ENCODE measurements around the gene KCNQ4.

The KCNQ4 gene

DNA sequence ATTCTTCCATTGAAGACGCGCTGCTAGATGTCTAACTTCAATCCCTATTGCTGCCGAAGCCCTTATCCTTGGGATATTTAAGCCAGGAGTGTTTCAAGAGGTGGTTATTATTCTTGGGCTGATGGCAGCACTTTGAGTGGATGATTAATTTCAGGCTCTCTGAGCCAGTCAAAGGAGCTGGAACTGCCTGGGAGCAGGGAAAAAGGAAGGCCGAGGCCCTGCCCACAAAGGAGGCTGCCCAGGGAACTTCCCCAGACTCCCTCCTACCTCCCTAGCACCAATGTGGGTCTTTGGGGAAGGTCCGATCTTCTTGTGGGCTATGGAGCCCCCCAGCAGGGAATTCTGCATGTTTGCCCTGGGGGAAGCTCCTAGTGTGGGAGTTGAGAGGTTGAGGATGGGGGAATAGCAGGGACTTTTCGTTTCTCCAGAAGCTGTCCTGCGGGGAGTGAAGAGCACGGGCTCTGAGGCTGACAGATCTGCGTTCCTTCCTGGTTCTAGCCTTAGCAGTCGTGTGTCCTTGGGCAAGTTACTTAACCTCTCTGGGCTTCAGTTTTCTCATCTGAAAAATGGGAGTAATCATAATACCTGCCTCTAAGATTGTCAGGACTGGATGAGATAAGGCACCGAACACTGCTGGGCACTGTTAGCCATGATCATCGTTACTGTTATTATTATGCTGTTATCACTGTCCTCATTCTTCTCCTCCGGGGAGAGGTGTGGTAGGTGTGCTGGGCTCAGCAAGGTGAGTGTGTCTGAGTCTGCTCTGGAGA lies 6.3 kb downstream of the KCNQ4 start:
- Histone ChIP-seq H3K9ac (ENCODE audit: low read depth, low read length) (no peak overlapping the region), H3K27ac (ENCODE audit: low read depth, low read length) (no peak overlapping the region), H3K4me1 (ENCODE audit: insufficient read depth, low read length) (no peaks in the 10 kb centered on the region), H3K9me3 (ENCODE audit: insufficient read depth, low read depth, low read length) (no peaks in the 10 kb centered on the region), H3K36me3 (ENCODE audit: insufficient read depth, low read length) (no peaks in the 10 kb centered on the region), H3K4me3 (ENCODE audit: low read length) (no peak overlapping the region), H3K27me3 (ENCODE audit: insufficient read depth, low read length) (peaks cover 6% of the 10 kb centered on the region)
- WGBS = 80% methylated on average over 13 of the region's 13 CpGs

GRCh38 chr1:40792036-40792435 lies 8.4 kb downstream of the KCNQ4 start:
- 76% methylated on average over 6 of the region's 7 CpGs for WGBS
- H3K4me3 ChIP-seq (ENCODE audit: low read length) = no peak overlapping the region
- H3K27me3 ChIP-seq (ENCODE audit: insufficient read depth, low read length) = no peaks in the 10 kb centered on the region
- H3K36me3 ChIP-seq (ENCODE audit: insufficient read depth, low read length) = no peaks in the 10 kb centered on the region
- H3K9ac ChIP-seq (ENCODE audit: low read depth, low read length) = no peak overlapping the region
- no peak overlapping the region for H3K27ac ChIP-seq (ENCODE audit: low read depth, low read length)
- H3K9me3 ChIP-seq (ENCODE audit: insufficient read depth, low read depth, low read length) = no peaks in the 10 kb centered on the region
- no peaks in the 10 kb centered on the region for H3K4me1 ChIP-seq (ENCODE audit: insufficient read depth, low read length)

DNA sequence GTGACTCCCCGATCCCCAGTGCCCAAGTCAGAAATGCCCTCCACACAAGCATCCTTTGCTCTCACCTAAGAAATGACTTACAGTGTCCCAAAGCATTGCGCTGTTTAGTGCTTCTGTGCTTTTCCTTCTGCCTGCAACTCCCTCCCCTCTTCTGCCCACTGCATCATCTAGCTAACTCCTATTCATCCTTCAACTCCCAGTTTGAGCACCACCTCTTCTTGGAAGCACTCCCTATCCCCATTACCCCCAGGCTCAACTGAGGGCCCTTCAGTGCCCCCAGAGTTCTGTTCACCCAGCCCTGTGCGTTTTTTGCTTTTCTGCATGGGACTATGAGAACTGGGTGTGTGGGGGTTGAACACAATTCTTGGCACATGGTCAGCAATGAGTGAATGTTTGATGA lies 10.0 kb downstream of the KCNQ4 start:
- Histone ChIP-seq H3K4me3 (ENCODE audit: low read length) (no peak overlapping the region), H3K27me3 (ENCODE audit: insufficient read depth, low read length) (no peaks in the 10 kb centered on the region), H3K9me3 (ENCODE audit: insufficient read depth, low read depth, low read length) (no peaks in the 10 kb centered on the region), H3K36me3 (ENCODE audit: insufficient read depth, low read length) (no peaks in the 10 kb centered on the region), H3K27ac (ENCODE audit: low read depth, low read length) (no peak overlapping the region), H3K4me1 (ENCODE audit: insufficient read depth, low read length) (no peaks in the 10 kb centered on the region), H3K9ac (ENCODE audit: low read depth, low read length) (no peak overlapping the region)
- 91% methylated on average over 3 of the region's 3 CpGs for WGBS

DNA sequence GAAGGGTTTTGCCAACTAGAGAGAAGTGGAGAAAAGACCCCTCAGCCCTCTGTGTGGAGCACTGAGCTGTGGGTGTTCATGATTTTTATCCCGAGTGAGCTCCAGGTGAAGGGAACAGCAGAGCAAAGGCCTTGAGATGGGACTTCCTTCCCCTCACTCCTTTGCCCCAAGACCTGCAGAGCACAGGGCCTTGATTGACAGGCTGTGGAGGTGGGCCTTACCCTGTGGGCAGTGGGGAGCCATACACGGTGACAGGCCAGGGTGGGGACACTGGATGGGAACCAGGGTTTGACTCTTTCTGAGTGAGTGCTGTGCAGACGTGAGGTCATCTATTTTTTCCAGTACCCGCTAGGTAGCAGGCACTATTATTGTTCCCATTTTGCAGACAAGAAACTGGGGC lies 10.5 kb downstream of the KCNQ4 start:
- no peak overlapping the region for H3K27ac ChIP-seq (ENCODE audit: low read depth, low read length)
- no peaks in the 10 kb centered on the region for H3K4me1 ChIP-seq (ENCODE audit: insufficient read depth, low read length)
- no peaks in the 10 kb centered on the region for H3K27me3 ChIP-seq (ENCODE audit: insufficient read depth, low read length)
- no peak overlapping the region for H3K4me3 ChIP-seq (ENCODE audit: low read length)
- H3K36me3 ChIP-seq (ENCODE audit: insufficient read depth, low read length) = no peaks in the 10 kb centered on the region
- H3K9ac ChIP-seq (ENCODE audit: low read depth, low read length) = no peak overlapping the region
- WGBS = 79% methylated on average over 4 of the region's 4 CpGs
- no peaks in the 10 kb centered on the region for H3K9me3 ChIP-seq (ENCODE audit: insufficient read depth, low read depth, low read length)

DNA sequence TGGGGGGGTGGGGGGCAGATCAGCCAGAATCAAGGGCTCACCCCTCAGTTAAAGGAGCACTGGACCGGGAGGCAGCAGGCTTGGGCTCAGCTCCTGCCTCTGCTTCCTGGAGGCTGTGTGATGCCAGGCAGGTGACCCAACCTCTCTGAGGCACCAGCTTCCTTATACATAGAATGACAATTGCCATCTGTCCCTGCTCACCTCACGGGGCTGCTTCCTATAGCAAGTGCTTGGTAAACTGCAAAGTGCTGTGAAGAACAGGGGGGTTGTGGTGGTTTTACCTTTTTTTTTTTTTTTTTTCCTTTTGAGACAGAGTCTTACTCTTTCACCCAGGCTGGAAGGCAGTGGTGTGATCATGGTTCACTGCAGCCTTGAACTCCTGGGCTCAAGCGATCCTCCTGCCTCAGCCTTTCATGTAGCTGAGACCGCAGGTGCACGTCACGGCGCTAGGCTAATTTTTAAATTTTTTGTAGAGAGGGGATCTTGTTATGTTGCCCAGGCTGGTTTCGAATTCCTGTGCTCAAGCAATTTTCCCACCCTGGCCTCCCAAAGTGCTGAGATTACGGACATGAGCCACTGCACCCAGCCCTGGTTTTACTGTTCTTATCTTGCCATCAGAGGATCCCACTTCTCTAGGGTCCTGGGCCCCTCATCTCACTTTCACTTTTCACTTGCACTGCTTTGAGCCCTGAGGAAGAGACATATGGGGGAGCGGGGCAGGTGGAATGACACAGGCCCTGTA lies 11.6 kb downstream of the KCNQ4 start:
- Histone ChIP-seq H3K27ac (ENCODE audit: low read depth, low read length) (no peak overlapping the region), H3K36me3 (ENCODE audit: insufficient read depth, low read length) (no peaks in the 10 kb centered on the region), H3K9me3 (ENCODE audit: insufficient read depth, low read depth, low read length) (no peaks in the 10 kb centered on the region), H3K27me3 (ENCODE audit: insufficient read depth, low read length) (no peaks in the 10 kb centered on the region), H3K9ac (ENCODE audit: low read depth, low read length) (no peak overlapping the region), H3K4me1 (ENCODE audit: insufficient read depth, low read length) (no peaks in the 10 kb centered on the region), H3K4me3 (ENCODE audit: low read length) (no peak overlapping the region)
- 89% methylated on average over 10 of the region's 10 CpGs for WGBS

DNA sequence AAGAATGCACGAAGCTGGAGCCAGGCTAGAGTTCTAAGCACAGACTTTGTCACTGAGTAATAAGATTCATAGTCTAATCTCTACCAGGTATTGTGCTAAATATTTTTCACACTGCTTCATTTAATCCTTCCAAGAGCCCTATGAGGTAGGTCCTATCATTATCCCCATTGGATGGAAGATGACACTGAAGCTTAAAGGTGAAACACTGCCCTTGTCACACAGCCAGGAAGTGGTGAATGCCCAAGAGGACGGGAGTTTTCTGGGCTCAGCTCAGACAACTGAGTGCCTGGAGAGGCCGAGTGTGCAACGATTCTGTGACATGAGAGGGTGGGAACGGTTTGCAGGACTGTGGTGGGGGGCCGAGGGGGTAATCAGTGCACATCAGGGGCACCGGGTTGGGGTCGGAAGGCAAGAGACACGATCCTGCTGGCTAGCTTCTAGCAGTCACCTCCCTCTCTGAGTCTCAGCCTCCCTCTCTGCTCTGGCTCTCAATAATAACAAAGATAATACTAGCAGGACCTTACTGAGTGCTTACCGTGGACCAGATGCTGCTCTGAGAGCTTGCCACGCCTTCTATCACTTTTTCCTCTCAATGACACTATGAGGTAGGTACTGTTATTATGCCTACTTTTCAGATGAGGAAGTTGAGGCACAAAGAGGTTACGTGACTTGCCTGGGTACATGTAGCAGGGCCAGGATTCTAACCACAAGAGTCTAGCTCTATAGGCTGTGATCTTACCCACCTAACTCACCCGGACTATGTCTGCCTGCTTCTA lies 12.4 kb downstream of the KCNQ4 start:
- H3K27ac ChIP-seq (ENCODE audit: low read depth, low read length) = no peak overlapping the region
- no peaks in the 10 kb centered on the region for H3K36me3 ChIP-seq (ENCODE audit: insufficient read depth, low read length)
- H3K27me3 ChIP-seq (ENCODE audit: insufficient read depth, low read length) = no peaks in the 10 kb centered on the region
- WGBS = 81% methylated on average over 13 of the region's 13 CpGs
- no peaks in the 10 kb centered on the region for H3K9me3 ChIP-seq (ENCODE audit: insufficient read depth, low read depth, low read length)
- no peak overlapping the region for H3K9ac ChIP-seq (ENCODE audit: low read depth, low read length)
- no peaks in the 10 kb centered on the region; the same call in 1 of the 2 replicates for H3K4me1 ChIP-seq (ENCODE audit: insufficient read depth, low read length)
- H3K4me3 ChIP-seq (ENCODE audit: low read length) = no peak overlapping the region

- H3K36me3 ChIP-seq (ENCODE audit: insufficient read depth, low read length) = no peaks in the 10 kb centered on the region
- no peaks in the 10 kb centered on the region; the same call in none of the 2 replicates for H3K4me1 ChIP-seq (ENCODE audit: insufficient read depth, low read length)
- H3K9ac ChIP-seq (ENCODE audit: low read depth, low read length) = no peak overlapping the region
- H3K27me3 ChIP-seq (ENCODE audit: insufficient read depth, low read length) = no peaks in the 10 kb centered on the region; the same call in 1 of the 2 replicates
- H3K4me3 ChIP-seq (ENCODE audit: low read length) = no peak overlapping the region
- 80% methylated on average over 9 of the region's 9 CpGs for WGBS
- H3K9me3 ChIP-seq (ENCODE audit: insufficient read depth, low read depth, low read length) = no peaks in the 10 kb centered on the region
- no peak overlapping the region for H3K27ac ChIP-seq (ENCODE audit: low read depth, low read length)
Observed at GRCh38 chr1:40796939-40797667, 13.5 kb downstream of the KCNQ4 start.

DNA sequence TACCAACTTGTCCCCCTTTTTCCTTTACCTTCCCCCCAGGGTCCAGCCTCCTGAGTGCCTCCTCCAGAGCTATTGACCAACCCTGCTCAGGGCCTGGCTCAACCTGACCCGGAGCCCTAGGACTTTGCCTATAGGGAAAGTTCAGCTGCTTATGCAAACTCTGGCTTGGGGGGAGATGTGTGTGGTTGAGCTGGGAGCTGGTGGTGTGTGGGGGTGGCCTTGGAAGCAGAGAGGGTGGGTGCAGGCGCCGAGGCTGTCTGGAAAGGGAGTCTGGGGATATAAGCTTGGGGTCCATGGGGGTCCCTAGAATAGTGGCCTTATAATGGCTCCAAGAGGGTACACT lies 14.1 kb downstream of the KCNQ4 start:
- H3K36me3 ChIP-seq (ENCODE audit: insufficient read depth, low read length) = no peaks in the 10 kb centered on the region
- H3K9ac ChIP-seq (ENCODE audit: low read depth, low read length) = no peak overlapping the region
- WGBS = 85% methylated on average over 3 of the region's 3 CpGs
- no peak overlapping the region for H3K4me3 ChIP-seq (ENCODE audit: low read length)
- H3K27me3 ChIP-seq (ENCODE audit: insufficient read depth, low read length) = no peaks in the 10 kb centered on the region; the same call in 1 of the 2 replicates
- H3K27ac ChIP-seq (ENCODE audit: low read depth, low read length) = no peak overlapping the region
- H3K9me3 ChIP-seq (ENCODE audit: insufficient read depth, low read depth, low read length) = no peaks in the 10 kb centered on the region
- H3K4me1 ChIP-seq (ENCODE audit: insufficient read depth, low read length) = peaks cover 1% of the 10 kb centered on the region

DNA sequence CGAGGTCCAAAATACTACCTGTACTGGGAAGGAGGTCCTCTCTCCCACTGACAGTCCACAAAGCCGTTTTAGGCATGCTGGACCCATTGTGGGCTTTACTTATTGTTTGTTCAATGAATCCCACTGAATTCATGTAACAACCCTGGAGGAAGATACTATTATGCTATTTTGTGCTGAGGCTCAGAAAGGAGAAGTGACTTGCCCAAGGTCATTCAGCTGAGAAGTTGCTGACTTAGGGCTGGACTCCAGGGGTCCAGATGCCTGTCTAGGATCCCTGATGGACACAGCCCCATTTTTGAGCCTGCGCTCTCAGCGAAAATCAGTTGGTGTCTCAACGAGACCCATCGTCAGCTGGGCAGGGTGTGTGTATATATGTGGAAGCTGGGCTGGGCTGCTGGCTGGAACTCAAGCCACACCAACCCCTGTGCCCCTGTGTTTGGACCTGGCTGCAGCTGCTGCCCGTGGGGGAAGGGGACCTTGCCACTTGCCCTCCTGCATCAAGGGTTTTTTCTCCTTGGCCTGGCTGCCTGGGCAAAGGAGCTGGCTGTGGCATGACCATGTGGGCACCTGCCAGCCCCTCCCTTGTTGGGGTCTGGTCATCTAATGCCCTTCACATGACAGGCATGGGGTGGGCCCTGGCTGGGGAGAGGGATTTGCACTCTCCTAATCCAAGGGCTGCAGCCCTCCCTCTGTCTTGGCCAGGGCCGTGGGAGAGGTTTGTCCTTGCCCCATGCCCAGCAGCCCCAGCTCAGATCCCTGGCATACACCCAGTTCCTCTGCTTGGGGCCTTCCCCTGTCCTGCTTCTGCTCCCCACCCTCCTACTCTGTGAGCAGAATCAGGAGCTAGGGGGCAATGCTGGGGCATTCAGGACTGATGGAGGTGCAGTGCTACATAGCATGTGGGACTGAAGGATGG lies 15.0 kb downstream of the KCNQ4 start:
- peaks cover 8% of the 10 kb centered on the region for H3K4me1 ChIP-seq (ENCODE audit: insufficient read depth, low read length)
- H3K9ac ChIP-seq (ENCODE audit: low read depth, low read length) = no peak overlapping the region
- 92% methylated on average over 8 of the region's 8 CpGs for WGBS
- H3K36me3 ChIP-seq (ENCODE audit: insufficient read depth, low read length) = no peaks in the 10 kb centered on the region
- no peaks in the 10 kb centered on the region for H3K9me3 ChIP-seq (ENCODE audit: insufficient read depth, low read depth, low read length)
- H3K27me3 ChIP-seq (ENCODE audit: insufficient read depth, low read length) = no peaks in the 10 kb centered on the region; the same call in 1 of the 2 replicates
- no peak overlapping the region for H3K4me3 ChIP-seq (ENCODE audit: low read length)
- H3K27ac ChIP-seq (ENCODE audit: low read depth, low read length) = no peak overlapping the region

GRCh38 chr1:40799351-40799867 lies 15.8 kb downstream of the KCNQ4 start:
- Histone ChIP-seq H3K4me1 (ENCODE audit: insufficient read depth, low read length) (peaks cover 8% of the 10 kb centered on the region), H3K9me3 (ENCODE audit: insufficient read depth, low read depth, low read length) (no peaks in the 10 kb centered on the region), H3K4me3 (ENCODE audit: low read length) (no peak overlapping the region), H3K36me3 (ENCODE audit: insufficient read depth, low read length) (no peaks in the 10 kb centered on the region), H3K9ac (ENCODE audit: low read depth, low read length) (no peak overlapping the region), H3K27me3 (ENCODE audit: insufficient read depth, low read length) (no peaks in the 10 kb centered on the region; the same call in 1 of the 2 replicates), H3K27ac (ENCODE audit: low read depth, low read length) (no peak overlapping the region)
- WGBS = 84% methylated on average over 9 of the region's 9 CpGs

Measured in HUES64 (cell line).